Neuronal stem cell (in vitro differentiated cells): ENCODE results near the gene DOCK7.
"Not testable (repeated sequence)": the region's sequence is repeated elsewhere in the genome, so short reads cannot be mapped to it uniquely, and the experiment has no call there.

ENCODE experiments used
- DNase-seq: peaks from one replicate; pipeline ENCODE4 v3.0.0-alpha.2; 2013; ENCODE audit warnings: low spot score
- H2AFZ ChIP-seq: one replicate; pipeline ENCODE4 v1.6.1; 2013; ENCODE audit warnings: mild to moderate bottlenecking, low read length, inconsistent platforms
- H2AK5ac ChIP-seq: 2 replicates; pipeline ENCODE4 v1.6.1; 2013; ENCODE audit warnings: low read depth, mild to moderate bottlenecking, inconsistent platforms, low read length, moderate library complexity, mixed read lengths
- H2BK120ac ChIP-seq: 2 replicates; pipeline ENCODE4 v1.6.1; 2013; ENCODE audit warnings: low read depth, mild to moderate bottlenecking, inconsistent platforms, low read length, moderate library complexity, mixed read lengths
- H2BK12ac ChIP-seq: one replicate; pipeline ENCODE4 v1.6.1; 2013; ENCODE audit warnings: low read length, inconsistent platforms
- H2BK15ac ChIP-seq: 2 replicates; pipeline ENCODE4 v1.6.1; 2013; ENCODE audit warnings: mild to moderate bottlenecking, low read length, inconsistent platforms, mixed read lengths
- H2BK5ac ChIP-seq: one replicate; pipeline ENCODE4 v1.6.1; 2013; ENCODE audit warnings: inconsistent platforms, mild to moderate bottlenecking, low read length, moderate library complexity
- H3K14ac ChIP-seq: one replicate; pipeline ENCODE4 v1.6.1; 2013; ENCODE audit warnings: low read length, inconsistent platforms
- H3K18ac ChIP-seq: 2 replicates; pipeline ENCODE4 v1.6.1; 2013; ENCODE audit warnings: low read length, inconsistent platforms
- H3K23ac ChIP-seq: 2 replicates; pipeline ENCODE4 v1.6.1; 2013; ENCODE audit warnings: low read depth, mild to moderate bottlenecking, mixed read lengths, low read length, inconsistent platforms; ENCODE audit not compliant: poor library complexity
- H3K27ac ChIP-seq: replicated peaks from 3 replicates; pipeline ENCODE4 v1.5.1; 2013; ENCODE audit warnings: low read length, inconsistent platforms
- H3K27me3 ChIP-seq, 3 experiments: 2 replicates each; pipeline ENCODE4 v1.6.1; 2013; ENCODE audit warnings: low read length in 3 of 3, mild to moderate bottlenecking in 2 of 3, inconsistent platforms in 1 of 3, low read depth in 1 of 3, mixed read lengths in 1 of 3, moderate library complexity in 1 of 3; ENCODE audit not compliant: control insufficient read depth in 3 of 3, insufficient read depth in 3 of 3
- H3K36me3 ChIP-seq, 2 donors: replicated peaks in 1 of 2; 2 replicates each; pipeline ENCODE4 v1.6.1; 2013; ENCODE audit warnings: low read length in 2 of 2; ENCODE audit not compliant: control insufficient read depth in 2 of 2, insufficient read depth in 2 of 2
- H3K4ac ChIP-seq: 2 replicates; pipeline ENCODE4 v1.6.1; 2013; ENCODE audit warnings: inconsistent platforms, mild to moderate bottlenecking, low read length, moderate library complexity
- H3K4me1 ChIP-seq, 2 donors: 1 replicate in 1 of 2; 2 replicates in 1 of 2; pipeline ENCODE4 v1.6.1; 2013; ENCODE audit warnings: low read length in 2 of 2, low read depth in 1 of 2; ENCODE audit not compliant: control insufficient read depth in 2 of 2, insufficient read depth in 1 of 2
- H3K4me2 ChIP-seq: one replicate; pipeline ENCODE4 v1.6.1; 2013; ENCODE audit warnings: mild to moderate bottlenecking, low read length, inconsistent platforms; ENCODE audit not compliant: insufficient read depth, poor library complexity, severe bottlenecking
- H3K4me3 ChIP-seq, 2 donors: 2 replicates each; pipeline ENCODE4 v1.5.1; 2013; ENCODE audit warnings: low read length in 2 of 2, mild to moderate bottlenecking in 2 of 2, inconsistent platforms in 1 of 2, moderate library complexity in 1 of 2
- H3K79me1 ChIP-seq: one replicate; pipeline ENCODE4 v1.6.1; 2013; ENCODE audit warnings: low read depth, mild to moderate bottlenecking, inconsistent platforms, low read length, moderate library complexity
- H3K9ac ChIP-seq: one replicate; pipeline ENCODE4 v1.6.1; 2013; ENCODE audit warnings: mild to moderate bottlenecking, low read depth, low read length, inconsistent platforms; ENCODE audit not compliant: poor library complexity
- H3K9me3 ChIP-seq, 2 donors: replicated peaks in 1 of 2; 2 replicates each; pipeline versions ENCODE3 to v1.6.1; 2013; ENCODE audit warnings: low read length in 2 of 2, mild to moderate bottlenecking in 2 of 2, inconsistent platforms in 1 of 2, low read depth in 1 of 2, mixed read lengths in 1 of 2, moderate library complexity in 1 of 2; ENCODE audit not compliant: control insufficient read depth in 2 of 2, insufficient read depth in 1 of 2
- H4K8ac ChIP-seq: one replicate; pipeline ENCODE4 v1.6.1; 2013; ENCODE audit warnings: low read depth, mild to moderate bottlenecking, inconsistent platforms, low read length, moderate library complexity
- H4K91ac ChIP-seq: one replicate; pipeline ENCODE4 v1.6.1; 2013; ENCODE audit warnings: low read length, low read depth, mild to moderate bottlenecking, inconsistent platforms; ENCODE audit not compliant: poor library complexity
- WGBS, 2 donors: extraction: QIAGEN DNeasy Blood & Tissue Kit; methylation state at CpG; one replicate each; pipeline ENCODE4 v1.1.7; 2013; ENCODE audit warnings: missing lambda C conversion rate in 2 of 2, mixed read lengths in 1 of 2; ENCODE audit not compliant: insufficient read length in 2 of 2, insufficient replicate concordance in 1 of 2; ENCODE audit errors: extremely low coverage in 2 of 2; 5-methylcytosine and 5-hydroxymethylcytosine counted together

The DOCK7 gene

DNA sequence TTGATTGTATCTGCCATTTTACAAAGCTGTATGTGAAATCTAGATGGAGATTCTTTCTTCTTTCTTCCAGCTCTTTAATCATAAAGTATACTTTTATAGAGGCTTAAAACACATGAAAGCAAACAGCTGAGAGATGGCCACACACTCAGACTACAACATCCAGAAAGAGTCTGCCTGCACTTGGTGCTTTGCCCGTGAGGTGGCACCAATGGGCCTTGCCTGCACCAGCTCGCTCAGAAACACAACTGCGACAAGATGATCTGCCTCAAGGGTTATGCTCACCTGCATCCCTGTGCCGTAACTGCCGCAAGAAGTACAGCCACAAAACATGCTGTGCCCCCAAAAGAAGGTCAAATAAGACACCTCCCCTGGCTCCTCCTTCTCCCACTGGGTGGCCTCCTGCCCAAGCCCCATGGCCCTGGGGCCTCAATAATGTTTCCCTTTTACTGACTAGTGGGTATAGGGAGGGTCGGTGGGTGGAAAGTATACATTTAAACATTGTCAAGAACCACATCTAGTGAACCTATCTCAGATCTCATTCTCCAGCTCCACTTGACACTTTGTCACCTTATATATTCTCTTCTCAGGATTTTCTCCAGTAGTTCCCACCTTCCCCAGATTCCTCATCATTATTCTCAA, 157.6 kb downstream of the DOCK7 start:
- Histone ChIP-seq H2BK120ac (no peak overlapping the region), H3K36me3 (peaks cover 11 to 86% of the 10 kb centered on the region in 2 donors), H3K14ac (no peak overlapping the region), H4K91ac (no peak overlapping the region), H3K27ac (no peak overlapping the region), H3K18ac (no peak overlapping the region), H3K4ac (no peak overlapping the region), H3K9me3 (peaks cover 0 to 6% of the 10 kb centered on the region in 2 donors), H2BK15ac (no peak overlapping the region), H3K4me1 (no peaks in the 10 kb centered on the region), H3K79me1 (no peaks in the 10 kb centered on the region), H3K9ac (no peak overlapping the region), H4K8ac (no peak overlapping the region), H3K4me2 (no peak overlapping the region), H2BK5ac (no peak overlapping the region), H3K27me3 (no peaks in the 10 kb centered on the region), H3K23ac (no peak overlapping the region), H2AFZ (no peak overlapping the region), H2AK5ac (no peak overlapping the region), H2BK12ac (no peak overlapping the region), H3K4me3 (no peak overlapping the region)
- peak; percentile 15 for DNase-seq
- WGBS, 2 donors = no CpG with 5 or more reads among the region's 6 CpGs

DNA sequence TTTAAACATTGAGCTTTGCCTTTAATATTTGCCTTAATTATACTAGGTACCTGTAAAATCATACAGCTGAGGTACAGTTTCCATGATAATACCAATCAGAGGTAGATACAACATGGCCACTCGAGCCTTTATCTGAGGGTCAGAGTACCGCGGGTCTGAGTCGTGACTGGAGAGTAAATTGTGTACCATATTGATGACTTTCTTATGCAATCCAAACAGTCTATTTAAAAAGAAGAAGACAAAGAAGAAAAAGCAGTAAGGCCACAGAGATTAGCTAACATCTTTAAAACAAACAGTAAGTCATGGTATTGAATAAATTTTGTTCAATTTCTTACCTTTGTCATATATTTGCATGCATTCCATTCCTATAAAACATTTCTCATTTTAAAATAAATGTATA, 159.0 kb downstream of the DOCK7 start:
- no CpG with 5 or more reads among the region's 4 CpGs for WGBS, 2 donors
- no peaks in the 10 kb centered on the region for H3K27me3 ChIP-seq
- no peak overlapping the region for H3K4ac ChIP-seq

DNA sequence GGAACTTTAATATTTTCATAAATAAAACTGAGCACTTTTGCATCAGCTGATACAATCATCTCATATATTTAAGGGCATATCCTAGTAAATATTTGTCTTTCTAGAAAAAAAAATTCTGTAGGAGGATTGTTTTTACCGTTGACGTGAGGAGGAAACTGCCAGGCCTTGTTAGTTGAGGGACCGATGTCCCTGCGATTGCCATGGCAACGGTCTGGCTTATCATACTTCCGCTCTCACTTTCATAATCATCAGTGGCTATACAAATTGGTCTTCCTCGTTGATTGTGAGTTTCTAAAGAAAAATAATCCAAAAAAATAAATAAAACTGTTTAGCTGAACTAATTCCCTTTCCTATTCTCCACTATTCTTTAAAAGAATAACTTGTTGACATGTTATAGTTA, 160.2 kb downstream of the DOCK7 start:
- Histone ChIP-seq H2BK15ac (no peak overlapping the region), H4K8ac (no peak overlapping the region), H3K23ac (no peak overlapping the region), H2BK5ac (no peak overlapping the region), H3K27me3 (no peaks in the 10 kb centered on the region), H3K27ac (no peak overlapping the region), H3K79me1 (no peaks in the 10 kb centered on the region), H2BK120ac (no peak overlapping the region), H2AK5ac (no peak overlapping the region), H3K36me3 (peaks cover 5 to 74% of the 10 kb centered on the region in 2 donors), H4K91ac (no peak overlapping the region), H3K4me3 (no peak overlapping the region), H3K4me1 (no peaks in the 10 kb centered on the region), H3K9ac (no peak overlapping the region), H3K14ac (no peak overlapping the region), H3K9me3 (peaks cover 0 to 6% of the 10 kb centered on the region in 2 donors), H3K4me2 (no peak overlapping the region), H3K18ac (no peak overlapping the region), H2BK12ac (no peak overlapping the region), H3K4ac (no peak overlapping the region), H2AFZ (no peak overlapping the region)
- DNase-seq = no peak
- WGBS, 2 donors = no CpG with 5 or more reads among the region's 7 CpGs

More for the DNA sequence above, 159.0 kb downstream of the DOCK7 start:
- Histone ChIP-seq H3K18ac (no peak overlapping the region), H2AK5ac (no peak overlapping the region), H2BK120ac (no peak overlapping the region), H3K36me3 (peaks cover 5 to 79% of the 10 kb centered on the region in 2 donors), H3K9ac (no peak overlapping the region), H2BK5ac (no peak overlapping the region), H3K4me3 (no peak overlapping the region), H3K79me1 (no peaks in the 10 kb centered on the region), H2BK15ac (no peak overlapping the region), H3K23ac (no peak overlapping the region), H4K91ac (no peak overlapping the region), H2BK12ac (no peak overlapping the region), H3K27ac (no peak overlapping the region), H2AFZ (no peak overlapping the region), H3K4me1 (no peaks in the 10 kb centered on the region), H3K14ac (no peak overlapping the region), H3K9me3 (peaks cover 0 to 6% of the 10 kb centered on the region in 2 donors), H3K4me2 (no peak overlapping the region), H4K8ac (no peak overlapping the region)
- no peak for DNase-seq

DNA sequence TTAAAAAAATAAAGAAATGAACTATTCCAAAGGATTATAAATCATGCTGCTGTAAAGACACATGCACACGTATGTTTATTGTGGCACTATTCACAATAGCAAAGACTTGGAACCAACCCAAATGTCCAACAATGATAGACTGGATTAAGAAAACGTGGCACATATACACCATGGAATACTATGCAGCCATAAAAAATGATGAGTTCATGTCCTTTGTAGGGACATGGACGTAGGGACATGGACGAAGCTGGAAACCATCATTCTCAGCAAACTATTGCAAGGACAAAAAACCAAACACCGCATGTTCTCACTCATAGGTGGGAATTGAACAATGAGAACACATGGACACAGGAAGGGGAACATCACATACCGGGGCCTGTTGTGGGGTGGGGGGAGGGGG, 160.8 kb downstream of the DOCK7 start:
- H3K36me3 ChIP-seq = peaks cover 2 to 71% of the 10 kb centered on the region in 2 donors
- not testable (repeated sequence) for H3K18ac ChIP-seq, H3K14ac ChIP-seq, H3K23ac ChIP-seq, H2BK12ac ChIP-seq, H4K8ac ChIP-seq, H2BK15ac ChIP-seq, H3K27me3 ChIP-seq, H2AFZ ChIP-seq, H4K91ac ChIP-seq, H3K27ac ChIP-seq, H3K4ac ChIP-seq, H3K4me3 ChIP-seq, H3K4me1 ChIP-seq, DNase-seq, H2AK5ac ChIP-seq, H3K4me2 ChIP-seq, H3K9me3 ChIP-seq, H2BK120ac ChIP-seq, H2BK5ac ChIP-seq, H3K79me1 ChIP-seq, H3K9ac ChIP-seq
- no CpG with 5 or more reads among the region's 6 CpGs for WGBS, 2 donors
